ENCODE measurements around the gene SLC6A1.
"Not testable (repeated sequence)": the region's sequence is repeated elsewhere in the genome, so short reads cannot be mapped to it uniquely, and the experiment has no call there.

Gene SLC6A1

GRCh38 chr3:11071096-11071755 lies 78.7 kb downstream of the SLC6A1 start:
- no peak for DNase-seq

GRCh38 chr3:11072631-11073030 lies 80.1 kb downstream of the SLC6A1 start:
- DNase-seq: no peak

GRCh38 chr3:11074011-11074410 lies 81.5 kb downstream of the SLC6A1 start:
- DNase-seq: no peak

- no peak for DNase-seq
Observed at GRCh38 chr3:11074451-11074850, 81.9 kb downstream of the SLC6A1 start.

GRCh38 chr3:11075122-11075521 lies 82.6 kb downstream of the SLC6A1 start:
- not testable (repeated sequence) for DNase-seq

GRCh38 chr3:11076711-11077110 lies 84.2 kb downstream of the SLC6A1 start:
- no peak for DNase-seq

GRCh38 chr3:11077466-11077865 lies 84.9 kb downstream of the SLC6A1 start:
- no peak for DNase-seq

- DNase-seq: no peak
Observed at GRCh38 chr3:11078826-11079515, 86.4 kb downstream of the SLC6A1 start.

GRCh38 chr3:11080492-11080891 lies 87.9 kb downstream of the SLC6A1 start:
- no peak for DNase-seq

- DNase-seq: no peak
Observed at GRCh38 chr3:11084098-11084497, 91.5 kb downstream of the SLC6A1 start.

GRCh38 chr3:11084677-11085076 lies 92.1 kb downstream of the SLC6A1 start:
- DNase-seq: no peak

- no peak for DNase-seq
Observed at GRCh38 chr3:11085093-11085840, 92.7 kb downstream of the SLC6A1 start.

- DNase-seq: no peak
Observed at GRCh38 chr3:11086856-11087255, 94.3 kb downstream of the SLC6A1 start.

- DNase-seq: no peak
Observed at GRCh38 chr3:11088066-11088465, 95.5 kb downstream of the SLC6A1 start.

- no peak for DNase-seq
Observed at GRCh38 chr3:11088831-11089230, 96.3 kb downstream of the SLC6A1 start.
